GM04504 (cell line): ENCODE measurements around the gene EGLN3.
"Not testable (repeated sequence)": the region's sequence is repeated elsewhere in the genome, so short reads cannot be mapped to it uniquely, and the experiment has no call there.

Experiments used
- DNase-seq: peaks from one replicate; pipeline ENCODE4 v3.0.0-alpha.2; 2012; ENCODE audit warnings: low read depth

The EGLN3 gene

GRCh38 chr14:33950320-33951182, at the start of gene EGLN3:
Gene EGLN3 (minus strand): TSS chr14:33951074. CDS start chr14:33950752, 322 bp downstream.
- DNase-seq, result peak; percentile 21

- DNase-seq, result no peak
Observed at GRCh38 chr14:34000396-34000795, 49.5 kb upstream of the EGLN3 start.

GRCh38 chr14:33999771-34000291, 49.0 kb upstream of the EGLN3 start:
- DNase-seq, result no peak

- DNase-seq, result no peak
Observed at GRCh38 chr14:33997611-33998010, 46.7 kb upstream of the EGLN3 start.

- DNase-seq, result no peak
Observed at GRCh38 chr14:33996462-33996861, 45.6 kb upstream of the EGLN3 start.

GRCh38 chr14:33993246-33993645, 42.4 kb upstream of the EGLN3 start:
- no peak for DNase-seq

GRCh38 chr14:33992274-33993007, 41.6 kb upstream of the EGLN3 start:
- no peak for DNase-seq

- DNase-seq, result no peak
Observed at GRCh38 chr14:33990790-33991189, 39.9 kb upstream of the EGLN3 start.

- DNase-seq, result no peak
Observed at GRCh38 chr14:33987565-33988080, 36.7 kb upstream of the EGLN3 start.

- DNase-seq, result peak; percentile 29
Observed at GRCh38 chr14:33986804-33987203, 35.9 kb upstream of the EGLN3 start.

- DNase-seq, result no peak
Observed at GRCh38 chr14:33985242-33985641, 34.4 kb upstream of the EGLN3 start.

GRCh38 chr14:33979613-33980276, 28.9 kb upstream of the EGLN3 start:
- no peak for DNase-seq

- no peak for DNase-seq
Observed at GRCh38 chr14:33978892-33979612, 28.2 kb upstream of the EGLN3 start.

- no peak for DNase-seq
Observed at GRCh38 chr14:33972583-33973081, 21.8 kb upstream of the EGLN3 start.

- DNase-seq, result not testable (repeated sequence)
Observed at GRCh38 chr14:33969846-33970245, 19.0 kb upstream of the EGLN3 start.

GRCh38 chr14:33968722-33969121, 17.8 kb upstream of the EGLN3 start:
- DNase-seq, result no peak

GRCh38 chr14:33967138-33967537, 16.3 kb upstream of the EGLN3 start:
- DNase-seq, result no peak

- no peak for DNase-seq
Observed at GRCh38 chr14:33966276-33966675, 15.4 kb upstream of the EGLN3 start.

- DNase-seq, result no peak
Observed at GRCh38 chr14:33964599-33965317, 13.9 kb upstream of the EGLN3 start.

GRCh38 chr14:33963892-33964291, 13.0 kb upstream of the EGLN3 start:
- DNase-seq, result no peak

GRCh38 chr14:33962466-33962865, 11.6 kb upstream of the EGLN3 start:
- not testable (repeated sequence) for DNase-seq
